ENCODE results near the gene LIPC. TPM values are rescaled to one million over a fixed set of nuclear protein-coding genes. Genes with fewer than 3 reads are reported as not detected.

The LIPC gene
- total and polyA plus RNA-seq, 2 of the 4 experiments (the other 2 are of a cell fraction): 0.07 TPM; not detected in 1

- H3K9me3 ChIP-seq (ENCODE audit: control insufficient read depth, insufficient read depth, low read length): no peaks in the 10 kb centered on the region
- in situ Hi-C loops (cut with MboI; ENCODE audit: low sequenced_read_pairs): no loop called here
- H3K79me1 ChIP-seq (ENCODE audit: low read depth in 1 of 2, low read length in 2 of 2): no peaks in the 10 kb centered on the region
- H3K9ac ChIP-seq (ENCODE audit: low read depth, low read length): no peak overlapping the region
- no peak overlapping the region for H2AFZ ChIP-seq (replicated peaks; ENCODE audit: low read length, poor library complexity)
- no peak overlapping the region for H4K8ac ChIP-seq (ENCODE audit: low read depth in 2 of 2, low read length in 2 of 2)
- no peak overlapping the region for H2BK15ac ChIP-seq (ENCODE audit: low read depth, low read length)
- no peak overlapping the region for H2BK120ac ChIP-seq (ENCODE audit: low read depth, low read length)
- H3K14ac ChIP-seq (replicated peaks; ENCODE audit: low read depth, low read length): no peak overlapping the region
- DNase-seq (no peak), ATAC-seq (ENCODE audit: low read depth) (no peak)
- 57% methylated on average over 1 of the region's 1 CpG; no CpG with 5 or more reads in 1 of the 2 experiments for WGBS, 2 experiments (ENCODE audit: extremely low coverage in 2 of 2, insufficient read length in 1 of 2)
- H3K36me3 ChIP-seq (ENCODE audit: control insufficient read depth, insufficient read depth, low read length): no peaks in the 10 kb centered on the region
- no peak overlapping the region for H3K18ac ChIP-seq (ENCODE audit: low read depth, low read length)
- H3K4me2 ChIP-seq (ENCODE audit: low read depth, low read length): no peak overlapping the region
- H4K20me1 ChIP-seq (ENCODE audit: insufficient read depth, low read length): no peaks in the 10 kb centered on the region
- ChIA-PET CTCF (no interaction called here), POLR2A (ENCODE audit: unreplicated experiment) (no interaction called here)
- H2AK9ac ChIP-seq (replicated peaks; ENCODE audit: low read depth, low read length, poor library complexity): no peak overlapping the region
- TF ChIP-seq FOS (IDR thresholded peaks at IDR 0.05; ENCODE audit: low read depth, low read length) (no peak), CHD1 (IDR thresholded peaks at IDR 0.05; ENCODE audit: low read depth, low read length) (no peak), ELK1 (IDR thresholded peaks at IDR 0.05; ENCODE audit: borderline replicate concordance, low read depth, low read length) (no peak), NFE2L2 (IDR thresholded peaks at IDR 0.05; ENCODE audit: low read depth, low read length) (no peak), SMC3 (IDR thresholded peaks at IDR 0.05; ENCODE audit: low read depth, low read length) (no peak), MAZ (IDR thresholded peaks at IDR 0.05; ENCODE audit: borderline replicate concordance, low read depth, low read length) (no peak), RAD21 (IDR thresholded peaks at IDR 0.05; ENCODE audit: low read length) (no peak), MAFK (IDR thresholded peaks at IDR 0.05; ENCODE audit: low read depth, low read length) (no peak), RCOR1 (IDR thresholded peaks at IDR 0.05; ENCODE audit: insufficient replicate concordance, low read length) (no peak), BHLHE40 (IDR thresholded peaks at IDR 0.05; ENCODE audit: low read depth, low read length) (no peak), CEBPB (IDR thresholded peaks at IDR 0.05; ENCODE audit: low read depth, low read length) (no peak)
- TF ChIP-seq, protein P1, sequence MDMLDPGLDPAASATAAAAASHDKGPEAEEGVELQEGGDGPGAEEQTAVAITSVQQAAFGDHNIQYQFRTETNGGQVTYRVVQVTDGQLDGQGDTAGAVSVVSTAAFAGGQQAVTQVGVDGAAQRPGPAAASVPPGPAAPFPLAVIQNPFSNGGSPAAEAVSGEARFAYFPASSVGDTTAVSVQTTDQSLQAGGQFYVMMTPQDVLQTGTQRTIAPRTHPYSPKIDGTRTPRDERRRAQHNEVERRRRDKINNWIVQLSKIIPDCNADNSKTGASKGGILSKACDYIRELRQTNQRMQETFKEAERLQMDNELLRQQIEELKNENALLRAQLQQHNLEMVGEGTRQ (IDR thresholded peaks at IDR 0.05; ENCODE audit: low read depth, low read length): no peak
- TF ChIP-seq, protein P2, sequence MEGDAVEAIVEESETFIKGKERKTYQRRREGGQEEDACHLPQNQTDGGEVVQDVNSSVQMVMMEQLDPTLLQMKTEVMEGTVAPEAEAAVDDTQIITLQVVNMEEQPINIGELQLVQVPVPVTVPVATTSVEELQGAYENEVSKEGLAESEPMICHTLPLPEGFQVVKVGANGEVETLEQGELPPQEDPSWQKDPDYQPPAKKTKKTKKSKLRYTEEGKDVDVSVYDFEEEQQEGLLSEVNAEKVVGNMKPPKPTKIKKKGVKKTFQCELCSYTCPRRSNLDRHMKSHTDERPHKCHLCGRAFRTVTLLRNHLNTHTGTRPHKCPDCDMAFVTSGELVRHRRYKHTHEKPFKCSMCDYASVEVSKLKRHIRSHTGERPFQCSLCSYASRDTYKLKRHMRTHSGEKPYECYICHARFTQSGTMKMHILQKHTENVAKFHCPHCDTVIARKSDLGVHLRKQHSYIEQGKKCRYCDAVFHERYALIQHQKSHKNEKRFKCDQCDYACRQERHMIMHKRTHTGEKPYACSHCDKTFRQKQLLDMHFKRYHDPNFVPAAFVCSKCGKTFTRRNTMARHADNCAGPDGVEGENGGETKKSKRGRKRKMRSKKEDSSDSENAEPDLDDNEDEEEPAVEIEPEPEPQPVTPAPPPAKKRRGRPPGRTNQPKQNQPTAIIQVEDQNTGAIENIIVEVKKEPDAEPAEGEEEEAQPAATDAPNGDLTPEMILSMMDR (conservative IDR thresholded peaks at IDR 0.05; ENCODE audit: low read depth, low read length): no peak
- no TSS peak for BruUV-seq (replicated peaks)
- no peak overlapping the region for H4K5ac ChIP-seq (ENCODE audit: low read depth, low read length)
- H3K27me3 ChIP-seq (ENCODE audit: control insufficient read depth, insufficient read depth, low read length): peaks cover 18% of the 10 kb centered on the region
- H2AK5ac ChIP-seq (ENCODE audit: low read depth, low read length): no peak overlapping the region
- H3K4me3 ChIP-seq (ENCODE audit: insufficient read depth, low read depth, low read length): no peak overlapping the region
- intact Hi-C loops (cut with micrococcal nuclease): no loop called here
- dilution Hi-C loops (cut with HindIII; ENCODE audit: low sequenced_read_pairs, unreplicated experiment): no loop called here
- H2BK20ac ChIP-seq (ENCODE audit: low read depth, low read length): no peak overlapping the region
- H3K9me1 ChIP-seq (ENCODE audit: insufficient read depth, low read length): no peaks in the 10 kb centered on the region
- no peak overlapping the region for H3K27ac ChIP-seq (ENCODE audit: insufficient read depth, low read length)
- H3K56ac ChIP-seq (ENCODE audit: extremely low read depth, insufficient read depth, low read length): no peak overlapping the region
- no peak overlapping the region for H3K4ac ChIP-seq (ENCODE audit: low read depth, low read length)
- H2BK5ac ChIP-seq (ENCODE audit: low read depth, low read length, poor library complexity, severe bottlenecking): no peak overlapping the region
- H4K91ac ChIP-seq (ENCODE audit: insufficient read depth, low read depth, low read length): no peak overlapping the region
- no peak overlapping the region for H3K23ac ChIP-seq (ENCODE audit: low read depth, low read length)
- no peaks in the 10 kb centered on the region for H3K4me1 ChIP-seq (ENCODE audit: control insufficient read depth, insufficient read depth, low read length)
These were observed 107.8 kb downstream of the LIPC start for GRCh38 chr15:58539548-58539947.

All from IMR-90 (cell line).